NCI-H1694 (cell line): ENCODE data around the gene NFASC.

Experiments
- DNase-seq: peaks from one replicate; lab custom pipeline; 2025; lab: John Stamatoyannopoulos, UW

The NFASC gene

GRCh38 chr1:205062895-205063294, 192.2 kb downstream of the NFASC start:
- no peak for DNase-seq

- no peak for DNase-seq
These were observed 193.6 kb downstream of the NFASC start for GRCh38 chr1:205064301-205064700.

GRCh38 chr1:205064741-205065316, 194.2 kb downstream of the NFASC start:
- no peak for DNase-seq

- no peak for DNase-seq
These were observed 195.0 kb downstream of the NFASC start for GRCh38 chr1:205065666-205066065.

- no peak for DNase-seq
These were observed 195.6 kb downstream of the NFASC start for GRCh38 chr1:205066141-205066818.

- DNase-seq, result no peak
These were observed 196.4 kb downstream of the NFASC start for GRCh38 chr1:205067031-205067430.

GRCh38 chr1:205068001-205068400, 197.3 kb downstream of the NFASC start:
- no peak for DNase-seq

GRCh38 chr1:205068457-205069040, 197.9 kb downstream of the NFASC start:
- no peak for DNase-seq

GRCh38 chr1:205069371-205070125, 198.9 kb downstream of the NFASC start:
- DNase-seq, result no peak

- DNase-seq, result no peak
These were observed 200.4 kb downstream of the NFASC start for GRCh38 chr1:205071028-205071409.

GRCh38 chr1:205071801-205072200, 201.1 kb downstream of the NFASC start:
- DNase-seq, result no peak

- no peak for DNase-seq
These were observed 201.6 kb downstream of the NFASC start for GRCh38 chr1:205072286-205072685.
